NCI-H1930 (cell line): ENCODE data around the gene GLIS1.

Experiments used
- DNase-seq, 2 experiments: peaks; one replicate each; lab custom pipeline; 2025; lab: John Stamatoyannopoulos, UW

GLIS1 gene

GRCh38 chr1:53530550-53530949, 208.4 kb downstream of the GLIS1 start:
- no peak for DNase-seq

- no peak for DNase-seq
Observed at GRCh38 chr1:53529555-53529954, 209.4 kb downstream of the GLIS1 start.

GRCh38 chr1:53527368-53527767, 211.6 kb downstream of the GLIS1 start:
- no peak for DNase-seq

GRCh38 chr1:53526451-53527101, 212.4 kb downstream of the GLIS1 start:
- no peak for DNase-seq

GRCh38 chr1:53525595-53525994, 213.4 kb downstream of the GLIS1 start:
- no peak for DNase-seq

GRCh38 chr1:53524428-53525375, 214.3 kb downstream of the GLIS1 start:
- no peak for DNase-seq

GRCh38 chr1:53521924-53522552, 216.9 kb downstream of the GLIS1 start:
- DNase-seq: no peak

GRCh38 chr1:53520481-53520880, 218.5 kb downstream of the GLIS1 start:
- DNase-seq: no peak

- DNase-seq: no peak
Observed at GRCh38 chr1:53519421-53519820, 219.5 kb downstream of the GLIS1 start.

- DNase-seq: no peak
Observed at GRCh38 chr1:53518775-53519174, 220.2 kb downstream of the GLIS1 start.

GRCh38 chr1:53517821-53518352, 221.1 kb downstream of the GLIS1 start:
- DNase-seq: no peak

GRCh38 chr1:53517109-53517508, 221.9 kb downstream of the GLIS1 start:
- DNase-seq: no peak

- DNase-seq: no peak
Observed at GRCh38 chr1:53516181-53516580, 222.8 kb downstream of the GLIS1 start.

GRCh38 chr1:53514436-53514835, 224.5 kb downstream of the GLIS1 start:
- DNase-seq: no peak

GRCh38 chr1:53513846-53514245, 225.1 kb downstream of the GLIS1 start:
- DNase-seq: no peak

- no peak for DNase-seq
Observed at GRCh38 chr1:53512807-53513755, 225.9 kb downstream of the GLIS1 start.

GRCh38 chr1:53511933-53512806, 226.8 kb downstream of the GLIS1 start:
- DNase-seq: no peak

GRCh38 chr1:53511323-53511932, 227.5 kb downstream of the GLIS1 start:
- no peak for DNase-seq

- no peak for DNase-seq
Observed at GRCh38 chr1:53510215-53510614, 228.7 kb downstream of the GLIS1 start.

GRCh38 chr1:53509775-53510174, 229.2 kb downstream of the GLIS1 start:
- no peak for DNase-seq
